CD14-positive monocyte (primary cell): Measurements from ENCODE around the gene NCR3LG1. TPM values are rescaled to one million over a fixed set of nuclear protein-coding genes. Genes with fewer than 3 reads are reported as not detected.

ENCODE experiments used
- DNase-seq, 3 donors: peaks; one replicate each; pipeline ENCODE4 v3.0.0-alpha.2; 2011 to 2022
- H2AFZ ChIP-seq: 2 replicates; pipeline ENCODE4 v1.6.0; 2012; ENCODE audit warnings: mild to moderate bottlenecking, low read depth, low read length, inconsistent platforms; ENCODE audit not compliant: insufficient read depth, poor library complexity, severe bottlenecking
- H3K27ac ChIP-seq, 2 donors: 1 replicate in 1 of 2; 2 replicates in 1 of 2; pipeline ENCODE4 v1.5.1; 2012 to 2013; ENCODE audit warnings: low read length in 2 of 2, control low read depth in 1 of 2, inconsistent platforms in 1 of 2, low read depth in 1 of 2, mild to moderate bottlenecking in 1 of 2
- H3K27me3 ChIP-seq, 2 donors: one replicate each; pipeline versions ENCODE4 v1.6.0 to v1.6.1; 2011 to 2013; ENCODE audit warnings: low read length in 2 of 2; ENCODE audit not compliant: control insufficient read depth in 2 of 2, insufficient read depth in 2 of 2
- H3K36me3 ChIP-seq, 2 donors: replicated peaks in 1 of 2; 1 replicate in 1 of 2; 2 replicates in 1 of 2; pipeline versions ENCODE4 v1.5.1 to v1.6.1; 2012 to 2013; ENCODE audit warnings: low read length in 2 of 2, control low read depth in 1 of 2, inconsistent platforms in 1 of 2, mild to moderate bottlenecking in 1 of 2; ENCODE audit not compliant: insufficient read depth in 2 of 2, control insufficient read depth in 1 of 2
- H3K4me1 ChIP-seq, 2 donors: 1 replicate in 1 of 2; 2 replicates in 1 of 2; pipeline versions ENCODE4 v1.5.1 to v1.6.1; 2012 to 2013; ENCODE audit warnings: low read length in 2 of 2, control low read depth in 1 of 2, inconsistent platforms in 1 of 2, mild to moderate bottlenecking in 1 of 2, moderate library complexity in 1 of 2; ENCODE audit not compliant: insufficient read depth in 2 of 2, control insufficient read depth in 1 of 2
- H3K4me2 ChIP-seq: replicated peaks from 2 replicates; pipeline ENCODE3; 2012; ENCODE audit warnings: low read length, moderate library complexity, mild to moderate bottlenecking; ENCODE audit not compliant: poor library complexity, severe bottlenecking; ENCODE audit errors: extremely low read depth
- H3K4me3 ChIP-seq, 3 experiments: fragments of 200-600 bp in 1 of 3; sonication (generic) in 1 of 3; replicated peaks in 1 of 3; 1 replicate in 2 of 3; 2 replicates in 1 of 3; pipeline ENCODE4 v1.5.1; 2011 to 2013; ENCODE audit warnings: low read length in 3 of 3, mild to moderate bottlenecking in 3 of 3, control low read depth in 2 of 3, low read depth in 2 of 3, inconsistent platforms in 1 of 3, moderate library complexity in 1 of 3
- H3K79me2 ChIP-seq: 2 replicates; pipeline ENCODE4 v1.6.0; 2012; ENCODE audit warnings: mild to moderate bottlenecking, control low read depth, inconsistent platforms, low read length, moderate library complexity; ENCODE audit not compliant: insufficient read depth
- H3K9ac ChIP-seq: 2 replicates; pipeline ENCODE4 v1.6.0; 2017; ENCODE audit warnings: low read length, mild to moderate bottlenecking; ENCODE audit not compliant: insufficient read depth, poor library complexity, severe bottlenecking
- H3K9me3 ChIP-seq, 2 donors: replicated peaks in 1 of 2; 1 replicate in 1 of 2; 2 replicates in 1 of 2; pipeline versions ENCODE4 v1.5.1 to v1.6.1; 2012 to 2013; ENCODE audit warnings: low read length in 2 of 2, control low read depth in 1 of 2; ENCODE audit not compliant: control insufficient read depth in 1 of 2, insufficient read depth in 1 of 2
- H4K20me1 ChIP-seq: 2 replicates; pipeline ENCODE4 v1.6.0; 2012; ENCODE audit warnings: mild to moderate bottlenecking, low read length, control low read depth, moderate library complexity; ENCODE audit not compliant: insufficient read depth
- H3K27ac Mint-ChIP-seq, 7 donors: one replicate each; pipeline ENCODE4 v1.8.0; 2020; ENCODE audit warnings: mild to moderate bottlenecking in 7 of 7, mixed read lengths in 7 of 7, moderate library complexity in 6 of 7, inconsistent platforms in 2 of 7
- H3K27me3 Mint-ChIP-seq, 3 donors: one replicate each; pipeline ENCODE4 v1.8.0; 2021 to 2022; ENCODE audit warnings: low read depth in 3 of 3, mild to moderate bottlenecking in 3 of 3, mixed read lengths in 3 of 3, moderate library complexity in 3 of 3, inconsistent platforms in 1 of 3
- H3K36me3 Mint-ChIP-seq, 2 donors: one replicate each; pipeline ENCODE4 v1.8.0; 2020; ENCODE audit warnings: mixed read lengths in 2 of 2, inconsistent platforms in 1 of 2, mild to moderate bottlenecking in 1 of 2
- H3K4me1 Mint-ChIP-seq: one replicate; pipeline ENCODE4 v1.8.0; 2020; ENCODE audit warnings: mild to moderate bottlenecking, mixed read lengths
- H3K4me3 Mint-ChIP-seq, 2 donors: one replicate each; pipeline ENCODE4 v1.8.0; 2020; ENCODE audit warnings: mild to moderate bottlenecking in 2 of 2, mixed read lengths in 2 of 2, moderate library complexity in 1 of 2
- H3K9me3 Mint-ChIP-seq, 7 donors: one replicate each; pipeline ENCODE4 v1.8.0; 2020 to 2022; ENCODE audit warnings: mixed read lengths in 7 of 7, mild to moderate bottlenecking in 6 of 7, moderate library complexity in 6 of 7, inconsistent platforms in 2 of 7
- WGBS: methylation state at CpG from one replicate; pipeline ENCODE4 v1.1.5; 2013; ENCODE audit warnings: missing lambda C conversion rate; ENCODE audit not compliant: insufficient coverage; 5-methylcytosine and 5-hydroxymethylcytosine counted together
- intact Hi-C, 2 donors: fragments of 100-400 bp; cut with micrococcal nuclease; formaldehyde crosslinking; loops; one replicate each; pipeline versions ENCODE4 v1.15.0 to v1.15.1; 2023
- polyA plus RNA-seq, 3 donors: library from polyadenylated mRNA; depleted of rRNA in 1 of 3; unstranded in 2 of 3; stranded (reverse) in 1 of 3; fragments of 300-500 nt in 2 of 3; fragments of >200 nt in 1 of 3; fragmentation: Illumina TruSeq in 2 of 3; gene quantifications; 1 replicate in 2 of 3; 2 replicates in 1 of 3; pipeline ENCODE4 v1.2.3, GENCODE V29; 2012 to 2021
- TF ChIP-seq, protein P1 (sequence below): fragments of 200-600 bp; IDR thresholded peaks from one replicate; pipeline ENCODE4 v1.8.0; 2022; ENCODE audit warnings: antibody characterized with exemption, mild to moderate bottlenecking

NCR3LG1 gene
- polyA plus RNA-seq, 3 donors = 0.05 to 1.1 (median 0.15) TPM

DNA sequence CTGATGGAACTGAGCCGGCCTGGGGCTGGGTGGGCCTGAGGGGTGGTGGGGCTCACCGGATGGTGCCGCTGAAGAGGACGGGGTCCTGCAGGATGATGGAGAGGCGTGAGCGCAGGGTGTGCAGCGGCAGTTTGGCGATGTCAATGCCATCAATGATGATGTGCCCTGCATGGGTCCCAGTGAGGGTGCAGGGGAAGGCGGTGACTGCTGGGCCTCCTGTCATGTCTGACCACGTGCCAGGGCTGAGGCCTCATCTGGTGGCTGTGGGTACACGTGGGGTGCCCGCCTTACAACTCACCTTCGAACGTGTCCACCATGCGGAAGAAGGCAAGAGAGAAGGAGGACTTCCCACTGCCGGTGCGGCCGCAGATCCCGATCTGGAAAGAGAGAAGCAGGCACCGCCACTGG lies 44.0 kb downstream of the NCR3LG1 start:
- Mint-ChIP-seq H3K36me3 (no peaks in the 10 kb centered on the region), H3K27ac (peak overlapping the region in 1 of 7 donors; percentile 57), H3K4me3 (no peak overlapping the region), H3K9me3 (peaks cover 0 to 1% (median 0%) of the 10 kb centered on the region in 7 donors), H3K27me3 (peaks cover 2 to 4% (median 2%) of the 10 kb centered on the region in 3 donors), H3K4me1 (no peaks in the 10 kb centered on the region)
- no peak overlapping the region for H3K4me2 ChIP-seq
- 97% methylated on average over 17 of the region's 20 CpGs for WGBS
- H3K4me1 ChIP-seq = no peaks in the 10 kb centered on the region
- no peak overlapping the region for H2AFZ ChIP-seq
- H4K20me1 ChIP-seq = no peaks in the 10 kb centered on the region
- H3K27me3 ChIP-seq = peaks cover 0 to 4% of the 10 kb centered on the region in 2 donors
- H3K9me3 ChIP-seq = no peaks in the 10 kb centered on the region
- TF ChIP-seq, protein P1, sequence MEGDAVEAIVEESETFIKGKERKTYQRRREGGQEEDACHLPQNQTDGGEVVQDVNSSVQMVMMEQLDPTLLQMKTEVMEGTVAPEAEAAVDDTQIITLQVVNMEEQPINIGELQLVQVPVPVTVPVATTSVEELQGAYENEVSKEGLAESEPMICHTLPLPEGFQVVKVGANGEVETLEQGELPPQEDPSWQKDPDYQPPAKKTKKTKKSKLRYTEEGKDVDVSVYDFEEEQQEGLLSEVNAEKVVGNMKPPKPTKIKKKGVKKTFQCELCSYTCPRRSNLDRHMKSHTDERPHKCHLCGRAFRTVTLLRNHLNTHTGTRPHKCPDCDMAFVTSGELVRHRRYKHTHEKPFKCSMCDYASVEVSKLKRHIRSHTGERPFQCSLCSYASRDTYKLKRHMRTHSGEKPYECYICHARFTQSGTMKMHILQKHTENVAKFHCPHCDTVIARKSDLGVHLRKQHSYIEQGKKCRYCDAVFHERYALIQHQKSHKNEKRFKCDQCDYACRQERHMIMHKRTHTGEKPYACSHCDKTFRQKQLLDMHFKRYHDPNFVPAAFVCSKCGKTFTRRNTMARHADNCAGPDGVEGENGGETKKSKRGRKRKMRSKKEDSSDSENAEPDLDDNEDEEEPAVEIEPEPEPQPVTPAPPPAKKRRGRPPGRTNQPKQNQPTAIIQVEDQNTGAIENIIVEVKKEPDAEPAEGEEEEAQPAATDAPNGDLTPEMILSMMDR = no peak
- H3K27ac ChIP-seq = no peak overlapping the region
- DNase-seq = no peak
- intact Hi-C loops = no loop called here
- no peak overlapping the region for H3K9ac ChIP-seq
- H3K4me3 ChIP-seq = no peak overlapping the region
- no peaks in the 10 kb centered on the region for H3K36me3 ChIP-seq
- H3K79me2 ChIP-seq = no peaks in the 10 kb centered on the region

GRCh38 chr11:17395978-17396377 lies 44.4 kb downstream of the NCR3LG1 start:
- Histone ChIP-seq H3K79me2 (no peaks in the 10 kb centered on the region), H4K20me1 (no peaks in the 10 kb centered on the region), H3K27ac (no peak overlapping the region), H3K27me3 (no peaks in the 10 kb centered on the region), H3K36me3 (no peaks in the 10 kb centered on the region), H3K9me3 (no peaks in the 10 kb centered on the region), H2AFZ (no peak overlapping the region), H3K4me3 (no peak overlapping the region), H3K4me2 (no peak overlapping the region), H3K9ac (no peak overlapping the region), H3K4me1 (no peaks in the 10 kb centered on the region)
- Mint-ChIP-seq H3K9me3 (peaks cover 0 to 1% (median 0%) of the 10 kb centered on the region in 7 donors), H3K4me3 (no peak overlapping the region), H3K36me3 (no peaks in the 10 kb centered on the region), H3K4me1 (no peaks in the 10 kb centered on the region), H3K27me3 (peaks cover 1 to 4% (median 2%) of the 10 kb centered on the region in 3 donors), H3K27ac (no peak overlapping the region)
- TF ChIP-seq, protein P1 = no peak
- 97% methylated on average over 6 of the region's 6 CpGs for WGBS
- DNase-seq = no peak
- intact Hi-C loops = no loop called here
